Endothelial cell of umbilical vein (primary cell): Measurements from ENCODE around the gene IGSF6. TPM values are rescaled to one million over a fixed set of nuclear protein-coding genes. Genes with fewer than 3 reads are reported as not detected.

ENCODE experiments used
- BruUV-seq: library from RNA; stranded (reverse); fragments of 400-500 nt; replicated peaks from 2 replicates; lab custom pipeline; 2021; lab: Mats Ljungman, UMichigan
- CTCF ChIA-PET: fragments of 300-600, 350-600 bp; sonication (Branson Sonifier 250); formaldehyde crosslinking; loops from one replicate; lab custom pipeline; 2021; ENCODE audit warnings: antibody characterized with exemption, inconsistent platforms; lab: Charles Lee
- POLR2A ChIA-PET: fragments of 300-600, 350-600 bp; sonication (Branson Sonifier 250); formaldehyde crosslinking; loops from one replicate; lab custom pipeline; 2021; ENCODE audit warnings: antibody characterized with exemption, inconsistent platforms; lab: Charles Lee
- DNase-seq: peaks from one replicate; pipeline ENCODE4 v3.0.0-alpha.2; 2011; ENCODE audit warnings: low read depth, low spot score
- FAIRE-seq: peaks from 2 replicates; lab custom pipeline; 2011; peaks lifted over from hg19 to GRCh38; lab: Jason Lieb, UNC
- H2AFZ ChIP-seq: 2 replicates; pipeline ENCODE4 v1.6.0; 2012; ENCODE audit warnings: low read depth, low read length, control low read depth, inconsistent platforms
- H3K27ac ChIP-seq: 2 replicates; pipeline ENCODE4 v1.5.1; 2011; ENCODE audit warnings: low read depth, mild to moderate bottlenecking, control low read depth, low read length, moderate library complexity; ENCODE audit not compliant: insufficient read depth
- H3K27me3 ChIP-seq, 2 experiments: 2 replicates each; pipeline versions ENCODE4 v1.6.0 to v1.6.1; 2011; ENCODE audit warnings: low read length in 2 of 2, mixed read lengths in 1 of 2; ENCODE audit not compliant: control insufficient read depth in 2 of 2, insufficient read depth in 2 of 2
- H3K36me3 ChIP-seq, 2 experiments: 2 replicates in 1 of 2; 3 replicates in 1 of 2; pipeline ENCODE4 v1.5.1; 2011; ENCODE audit warnings: low read length in 2 of 2, mild to moderate bottlenecking in 1 of 2, moderate library complexity in 1 of 2; ENCODE audit not compliant: control insufficient read depth in 2 of 2, insufficient read depth in 2 of 2; ENCODE audit errors: extremely low read depth in 1 of 2
- H3K4me1 ChIP-seq: 3 replicates; pipeline ENCODE4 v1.5.1; 2011; ENCODE audit warnings: mild to moderate bottlenecking, low read length; ENCODE audit not compliant: control insufficient read depth, insufficient read depth; ENCODE audit errors: extremely low read depth
- H3K4me2 ChIP-seq: 2 replicates; pipeline ENCODE4 v1.6.1; 2011; ENCODE audit warnings: low read length, control low read depth, mixed read lengths; ENCODE audit not compliant: insufficient read depth
- H3K4me3 ChIP-seq, 3 experiments: fragments of 200-600 bp in 1 of 3; sonication (generic), shearing (Covaris generic) in 1 of 3; replicated peaks in 1 of 3; 2 replicates each; pipeline ENCODE4 v1.5.1; 2011 to 2016; ENCODE audit warnings: control low read depth in 3 of 3, low read length in 3 of 3, mild to moderate bottlenecking in 2 of 3, inconsistent platforms in 1 of 3, low read depth in 1 of 3, moderate library complexity in 1 of 3; ENCODE audit not compliant: insufficient read depth in 1 of 3
- H3K79me2 ChIP-seq: 2 replicates; pipeline ENCODE4 v1.6.0; 2012; ENCODE audit warnings: low read length, inconsistent platforms; ENCODE audit not compliant: control insufficient read depth, insufficient read depth
- H3K9ac ChIP-seq: replicated peaks from 2 replicates; pipeline ENCODE3; 2011; ENCODE audit warnings: low read length, control low read depth; ENCODE audit not compliant: insufficient read depth; ENCODE audit errors: extremely low read depth
- H3K9me1 ChIP-seq: replicated peaks from 3 replicates; pipeline ENCODE4 v1.6.0; 2011; ENCODE audit warnings: mild to moderate bottlenecking, low read length; ENCODE audit not compliant: control insufficient read depth, insufficient read depth; ENCODE audit errors: extremely low read depth
- H3K9me3 ChIP-seq: replicated peaks from 2 replicates; pipeline ENCODE4 v1.5.1; 2012; ENCODE audit warnings: low read length, inconsistent platforms; ENCODE audit not compliant: control insufficient read depth, insufficient read depth
- H4K20me1 ChIP-seq: replicated peaks from 2 replicates; pipeline ENCODE3; 2011; ENCODE audit warnings: mild to moderate bottlenecking, low read length; ENCODE audit not compliant: control insufficient read depth, insufficient read depth; ENCODE audit errors: extremely low read depth
- CTCF ChIP-seq, 2 donors: IDR thresholded peaks; 1 replicate in 1 of 2; 2 replicates in 1 of 2; pipeline ENCODE4 v1.5.1; 2011; ENCODE audit warnings: low read length in 2 of 2, mild to moderate bottlenecking in 2 of 2, moderate library complexity in 2 of 2, control low read depth in 1 of 2, inconsistent platforms in 1 of 2, low read depth in 1 of 2; ENCODE audit not compliant: insufficient read depth in 1 of 2; ENCODE audit errors: extremely low read depth in 1 of 2
- EZH2 ChIP-seq: IDR thresholded peaks from 2 replicates; pipeline ENCODE4 v1.6.1; 2012; ENCODE audit warnings: borderline replicate concordance, low read depth, mild to moderate bottlenecking, moderate library complexity, low read length, inconsistent platforms; ENCODE audit not compliant: severe bottlenecking
- FOS ChIP-seq: IDR thresholded peaks from 2 replicates; pipeline ENCODE4 v1.6.1; 2011; ENCODE audit warnings: mild to moderate bottlenecking, low read length, moderate library complexity, borderline replicate concordance; ENCODE audit not compliant: insufficient read depth
- GATA2 ChIP-seq: IDR thresholded peaks from 2 replicates; pipeline ENCODE4 v1.7.0; 2011; ENCODE audit warnings: low read depth, mild to moderate bottlenecking, moderate library complexity, mixed read lengths, low read length; ENCODE audit not compliant: insufficient read length, insufficient read depth
- JUN ChIP-seq: IDR thresholded peaks from 2 replicates; pipeline ENCODE4 v1.6.1; 2011; ENCODE audit warnings: borderline replicate concordance, low read depth; ENCODE audit not compliant: insufficient read length, insufficient read depth
- MAX ChIP-seq: IDR thresholded peaks from 2 replicates; pipeline ENCODE4 v1.6.1; 2011; ENCODE audit not compliant: insufficient read depth, insufficient read length
- MYC ChIP-seq: IDR thresholded peaks from one replicate; pipeline ENCODE4 v1.6.1; 2011; ENCODE audit warnings: mild to moderate bottlenecking, low read depth, low read length
- POLR2A ChIP-seq: IDR thresholded peaks from 2 replicates; pipeline ENCODE4 v1.6.1; 2012; ENCODE audit warnings: low read depth, mild to moderate bottlenecking, control low read depth, low read length
- POLR2AphosphoS5 ChIP-seq: IDR thresholded peaks from 2 replicates; pipeline ENCODE4 v1.6.1; 2012; ENCODE audit warnings: low read depth, mild to moderate bottlenecking, control low read depth, low read length, moderate library complexity; ENCODE audit not compliant: insufficient read depth
- dilution Hi-C: fragments of 300-500 bp; cut with MboI; formaldehyde crosslinking; loops from one replicate; pipeline ENCODE4 v1.15.0; 2019; ENCODE audit warnings: low sequenced_read_pairs; ENCODE audit not compliant: extremely low pct_ligation_motif_present
- intact Hi-C: fragments of 100-400 bp; cut with micrococcal nuclease; formaldehyde crosslinking; loops from one replicate; pipeline ENCODE4 v1.10.0; 2022
- polyA plus RNA-seq, 4 experiments: library from polyadenylated mRNA; depleted of rRNA in 3 of 4; stranded (reverse) in 3 of 4; unstranded in 1 of 4; fragments of >200 nt; gene quantifications; 2 replicates each; pipeline versions ENCODE4 v1.2.1 to v1.2.3, GENCODE V29; 2011 to 2012; ENCODE audit warnings: missing spikeins in 1 of 4
- total RNA-seq: library from RNA; stranded (reverse); gene quantifications from 2 replicates; pipeline ENCODE4 v1.2.3, GENCODE V29; 2021

The IGSF6 gene
- total and polyA plus RNA-seq, 2 donors (not counting 3 experiments of a cell fraction or from before 2014, with no cell fraction given) = not detected

- POLR2A ChIA-PET = no interaction called here
- no TSS peak for BruUV-seq
- no peak for TF ChIP-seq POLR2AphosphoS5
- no peak for TF ChIP-seq MAX
- no peak for TF ChIP-seq FOS
- TF ChIP-seq EZH2 = no peak
- no peak for TF ChIP-seq GATA2
- TF ChIP-seq POLR2A = no peak
- no peak for TF ChIP-seq JUN
- TF ChIP-seq MYC = no peak
- no peak for TF ChIP-seq CTCF (IDR thresholded peaks at IDR 0.05; ENCODE audit: extremely low read depth in 1 of 2, insufficient read depth in 1 of 2, low read depth in 1 of 2, low read length in 2 of 2)
- Histone ChIP-seq H3K4me2 (peak overlapping the region; percentile 82), H3K4me1 (peaks cover 21% of the 10 kb centered on the region), H3K79me2 (peaks cover 31% of the 10 kb centered on the region), H3K9me3 (no peaks in the 10 kb centered on the region), H3K36me3 (no peaks in the 10 kb centered on the region), H3K4me3 (no peak overlapping the region), H3K27ac (no peak overlapping the region), H3K27me3 (peaks cover 0 to 4% of the 10 kb centered on the region in 2 experiments), H4K20me1 (no peaks in the 10 kb centered on the region), H2AFZ (peak overlapping the region; percentile 94), H3K9ac (no peak overlapping the region), H3K9me1 (no peaks in the 10 kb centered on the region)
- DNase-seq (no peak), FAIRE-seq (no peak)
- intact Hi-C loops = loop anchor here (5.0 kb wide), 1 partner anchor 44 kb away; no protein-coding TSS in a partner anchor
- dilution Hi-C loops = no loop called here
- CTCF ChIA-PET = interaction anchor here (1.1 kb wide), 1 partner anchor 9 kb away, joined by 3 read pairs; no protein-coding TSS in a partner anchor
Measured at GRCh38 chr16:21598206-21598605, 54.2 kb downstream of the IGSF6 start.
